ENCODE measurements around the gene FAM3C. TPM values are rescaled to one million over a fixed set of nuclear protein-coding genes. Genes with fewer than 3 reads are reported as not detected.

FAM3C gene
- total and polyA plus RNA-seq, 2 of the 8 experiments (the other 6 are each of a cell fraction or from before 2014, with no cell fraction given), result 27.0 to 77.7 TPM

DNA sequence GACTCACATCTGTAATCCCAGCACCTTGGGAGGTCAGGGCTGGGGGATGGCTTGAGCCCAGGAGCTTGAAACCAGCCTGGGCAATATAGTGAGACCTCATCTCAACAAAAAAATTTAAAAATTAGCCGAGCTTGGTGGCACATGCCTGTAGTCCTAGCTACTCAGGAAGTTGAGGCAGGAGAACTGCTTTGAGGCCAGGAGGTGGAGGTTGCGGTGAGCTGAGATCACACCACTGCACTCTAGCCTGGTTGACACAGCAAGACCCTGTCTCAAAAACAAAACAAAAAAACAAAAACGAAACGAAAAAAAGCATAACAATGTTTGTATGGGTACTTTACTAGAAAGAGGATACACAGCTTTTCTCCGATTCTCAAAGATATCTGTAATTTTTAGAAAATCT, 35.5 kb downstream of the FAM3C start:
- no peak overlapping the region for H3K56ac ChIP-seq (replicated peaks; ENCODE audit: insufficient read length, low read depth, low read length)
- H3K18ac ChIP-seq (ENCODE audit: extremely low read depth, low read length), result no peak overlapping the region
- TF ChIP-seq CHD2 (IDR thresholded peaks at IDR 0.05; ENCODE audit: low read length) (no peak), MAFK (IDR thresholded peaks at IDR 0.05; ENCODE audit: low read depth, low read length) (no peak), KDM1A (IDR thresholded peaks at IDR 0.05; ENCODE audit: borderline replicate concordance, low read length) (no peak), JUND (IDR thresholded peaks at IDR 0.05; ENCODE audit: low read length) (no peak), TBP (IDR thresholded peaks at IDR 0.05; ENCODE audit: low read depth, low read length) (no peak), RFX5 (IDR thresholded peaks at IDR 0.05; ENCODE audit: borderline replicate concordance, low read depth, low read length) (no peak), GABPA (IDR thresholded peaks at IDR 0.05; ENCODE audit: borderline replicate concordance, insufficient read depth, low read length) (no peak)
- TF ChIP-seq, protein P1, sequence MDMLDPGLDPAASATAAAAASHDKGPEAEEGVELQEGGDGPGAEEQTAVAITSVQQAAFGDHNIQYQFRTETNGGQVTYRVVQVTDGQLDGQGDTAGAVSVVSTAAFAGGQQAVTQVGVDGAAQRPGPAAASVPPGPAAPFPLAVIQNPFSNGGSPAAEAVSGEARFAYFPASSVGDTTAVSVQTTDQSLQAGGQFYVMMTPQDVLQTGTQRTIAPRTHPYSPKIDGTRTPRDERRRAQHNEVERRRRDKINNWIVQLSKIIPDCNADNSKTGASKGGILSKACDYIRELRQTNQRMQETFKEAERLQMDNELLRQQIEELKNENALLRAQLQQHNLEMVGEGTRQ (IDR thresholded peaks at IDR 0.05; ENCODE audit: low read length), result no peak
- H3K4ac ChIP-seq (replicated peaks; ENCODE audit: insufficient read length, low read depth, low read length), result no peak overlapping the region
- H3K27me3 ChIP-seq (replicated peaks in 1 of 4; ENCODE audit: control insufficient read depth in 3 of 4, extremely low read depth in 1 of 4, insufficient read depth in 3 of 4, low read length in 3 of 4), result no peaks in the 10 kb centered on the region
- no peak overlapping the region for H4K8ac ChIP-seq (ENCODE audit: extremely low read depth, insufficient read depth, low read length)
- H3K4me3 ChIP-seq (ENCODE audit: extremely low read depth in 1 of 4, insufficient read depth in 2 of 4, low read depth in 3 of 4, low read length in 4 of 4), result no peak overlapping the region
- no peak overlapping the region for H4K5ac ChIP-seq (ENCODE audit: insufficient read length, low read depth, low read length)
- no peak overlapping the region for H2BK120ac ChIP-seq (replicated peaks; ENCODE audit: low read depth, low read length)
- no peak overlapping the region for H3K23ac ChIP-seq (ENCODE audit: insufficient read length)
- H3K79me2 ChIP-seq (ENCODE audit: control insufficient read depth in 1 of 2, insufficient read depth in 2 of 2, low read length in 2 of 2), result peaks cover 0 to 4% of the 10 kb centered on the region in 2 experiments; a peak in 1 of 4 replicates
- H3K4me2 ChIP-seq (ENCODE audit: insufficient read depth in 1 of 2, low read depth in 2 of 2, low read length in 2 of 2), result no peak overlapping the region
- no peaks in the 10 kb centered on the region for H3K79me1 ChIP-seq (ENCODE audit: low read depth, low read length)
- FAIRE-seq (no peak), DNase-seq (ENCODE audit: low read depth in 1 of 2, low spot score in 2 of 2) (no peak)
- no peak overlapping the region for H4K91ac ChIP-seq (replicated peaks; ENCODE audit: insufficient read length, low read length)
- no peaks in the 10 kb centered on the region for H4K20me1 ChIP-seq (replicated peaks in 1 of 2; ENCODE audit: control insufficient read depth in 1 of 2, insufficient read depth in 2 of 2, low read length in 2 of 2)
- peaks cover 0 to 4% (median 0%) of the 10 kb centered on the region in 4 experiments; a peak in 3 of 7 replicates for H3K4me1 ChIP-seq (replicated peaks in 1 of 4; ENCODE audit: control insufficient read depth in 3 of 4, insufficient read depth in 4 of 4, low read length in 3 of 4)
- no peak overlapping the region for H3K27ac ChIP-seq (ENCODE audit: low read depth, low read length)
- 89% methylated on average over 5 of the region's 5 CpGs; no CpG with 5 or more reads in 1 of the 2 experiments for WGBS, 2 experiments (ENCODE audit: extremely low coverage in 1 of 2, insufficient coverage in 1 of 2, insufficient read length in 1 of 2, insufficient replicate concordance in 2 of 2, low coverage in 1 of 2, low lambda C conversion rate in 2 of 2, missing lambda C conversion rate in 1 of 2)
- no peak overlapping the region for H2AFZ ChIP-seq (ENCODE audit: low read length)
- H2BK12ac ChIP-seq (ENCODE audit: low read depth, low read length), result no peak overlapping the region
- no peak overlapping the region for H3K14ac ChIP-seq (ENCODE audit: insufficient read length)
- no peaks in the 10 kb centered on the region for H3K9me3 ChIP-seq (ENCODE audit: insufficient read depth in 2 of 2, low read depth in 1 of 2, low read length in 1 of 2)
- H3K23me2 ChIP-seq (ENCODE audit: low read depth, low read length), result no peaks in the 10 kb centered on the region
- H3K9ac ChIP-seq (replicated peaks in 1 of 4; ENCODE audit: extremely low read depth in 1 of 4, low read depth in 3 of 4, low read length in 3 of 4), result no peak overlapping the region
- no peak overlapping the region for H2AK5ac ChIP-seq (ENCODE audit: low read depth, low read length)
- CTCF ChIA-PET (ENCODE audit: partially characterized antibody), result interaction anchor here (1.6 to 2.4 kb wide), 5 partner anchors 8 to 633 kb away, joined by 5 to 10 read pairs (median 6); partner anchors contain the start of gene FAM3C
- POLR2A ChIA-PET (ENCODE audit: partially characterized antibody), result no interaction called here
- no peak overlapping the region for H2BK20ac ChIP-seq (ENCODE audit: low read length)
- H2BK5ac ChIP-seq (ENCODE audit: low read depth, low read length), result no peak overlapping the region
- peaks cover 0 to 56% (median 7%) of the 10 kb centered on the region in 4 experiments; a peak in 4 of 8 replicates for H3K36me3 ChIP-seq (ENCODE audit: control insufficient read depth in 2 of 4, insufficient read depth in 4 of 4, low read length in 3 of 4)
- no peak overlapping the region for H2BK15ac ChIP-seq (ENCODE audit: low read length)
